Choroid plexus epithelial cell (primary cell): ENCODE measurements around the gene ZNF423.

Source experiments
- DNase-seq: peaks from one replicate; pipeline ENCODE4 v3.0.0-alpha.2; 2010; ENCODE audit warnings: low read depth
- H3K4me3 ChIP-seq: 2 replicates; pipeline ENCODE4 v1.5.1; 2011; ENCODE audit warnings: low read depth, mild to moderate bottlenecking, control low read depth, low read length, moderate library complexity
- TF ChIP-seq, protein P1 (sequence below): conservative IDR thresholded peaks from 2 replicates; pipeline ENCODE4 v1.5.1; 2011; ENCODE audit warnings: low read depth, mild to moderate bottlenecking, control low read depth, inconsistent platforms, low read length, moderate library complexity

ZNF423 gene

GRCh38 chr16:49800441-49800840 lies 55.5 kb downstream of the ZNF423 start:
- H3K4me3 ChIP-seq = no peak overlapping the region
- TF ChIP-seq, protein P1, sequence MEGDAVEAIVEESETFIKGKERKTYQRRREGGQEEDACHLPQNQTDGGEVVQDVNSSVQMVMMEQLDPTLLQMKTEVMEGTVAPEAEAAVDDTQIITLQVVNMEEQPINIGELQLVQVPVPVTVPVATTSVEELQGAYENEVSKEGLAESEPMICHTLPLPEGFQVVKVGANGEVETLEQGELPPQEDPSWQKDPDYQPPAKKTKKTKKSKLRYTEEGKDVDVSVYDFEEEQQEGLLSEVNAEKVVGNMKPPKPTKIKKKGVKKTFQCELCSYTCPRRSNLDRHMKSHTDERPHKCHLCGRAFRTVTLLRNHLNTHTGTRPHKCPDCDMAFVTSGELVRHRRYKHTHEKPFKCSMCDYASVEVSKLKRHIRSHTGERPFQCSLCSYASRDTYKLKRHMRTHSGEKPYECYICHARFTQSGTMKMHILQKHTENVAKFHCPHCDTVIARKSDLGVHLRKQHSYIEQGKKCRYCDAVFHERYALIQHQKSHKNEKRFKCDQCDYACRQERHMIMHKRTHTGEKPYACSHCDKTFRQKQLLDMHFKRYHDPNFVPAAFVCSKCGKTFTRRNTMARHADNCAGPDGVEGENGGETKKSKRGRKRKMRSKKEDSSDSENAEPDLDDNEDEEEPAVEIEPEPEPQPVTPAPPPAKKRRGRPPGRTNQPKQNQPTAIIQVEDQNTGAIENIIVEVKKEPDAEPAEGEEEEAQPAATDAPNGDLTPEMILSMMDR = no peak
- DNase-seq = no peak

DNA sequence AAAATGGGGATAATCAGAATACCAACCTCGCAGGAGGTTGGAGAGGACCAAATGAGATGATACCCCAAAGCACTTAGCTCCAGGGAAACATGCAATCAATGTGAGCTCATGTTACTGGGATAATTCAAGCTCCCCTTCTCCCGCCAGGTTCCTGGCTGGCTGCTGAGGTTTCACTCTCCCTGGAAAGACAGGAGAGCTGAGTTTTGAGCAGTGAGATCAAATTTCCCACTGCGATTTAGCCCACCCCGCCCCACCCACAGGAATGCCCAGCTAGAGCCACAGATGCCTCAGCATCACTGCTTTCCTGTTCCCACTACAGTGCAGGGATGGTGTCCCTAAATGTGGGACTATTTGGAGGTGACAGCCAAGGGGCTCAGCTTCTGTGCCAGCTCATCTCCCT lies 56.7 kb downstream of the ZNF423 start:
- TF ChIP-seq, protein P1 = no peak
- DNase-seq = peak; percentile 20
- H3K4me3 ChIP-seq = no peak overlapping the region

GRCh38 chr16:49795513-49795912 lies 60.4 kb downstream of the ZNF423 start:
- DNase-seq = no peak
- TF ChIP-seq, protein P1 = no peak
- no peak overlapping the region for H3K4me3 ChIP-seq

DNA sequence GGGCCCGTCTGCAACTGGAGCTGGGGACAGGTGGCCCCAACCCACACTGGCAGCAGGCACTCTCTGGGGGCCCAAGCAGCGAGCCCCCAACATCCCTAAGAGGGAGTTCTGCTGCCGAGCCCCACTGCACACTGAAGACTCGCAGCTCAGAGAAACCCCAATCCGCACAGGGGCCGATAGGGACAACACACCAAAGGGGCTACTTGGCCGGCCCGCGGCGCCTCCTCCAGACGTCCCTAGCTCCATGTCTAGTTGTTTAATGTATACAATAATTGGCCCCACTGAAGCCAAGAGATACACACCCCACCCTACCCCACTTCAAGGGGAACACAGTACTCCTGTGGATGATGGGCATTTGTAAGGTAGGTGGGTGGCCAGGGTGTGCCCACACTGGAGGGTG lies 62.7 kb downstream of the ZNF423 start:
- TF ChIP-seq, protein P1 = no peak
- H3K4me3 ChIP-seq = no peak overlapping the region
- no peak for DNase-seq

GRCh38 chr16:49789616-49790015 lies 66.3 kb downstream of the ZNF423 start:
- no peak for DNase-seq
- H3K4me3 ChIP-seq = no peak overlapping the region
- TF ChIP-seq, protein P1 = no peak

- H3K4me3 ChIP-seq = no peak overlapping the region
- TF ChIP-seq, protein P1 = no peak
- no peak for DNase-seq
Observed at GRCh38 chr16:49788986-49789385, 66.9 kb downstream of the ZNF423 start.

DNA sequence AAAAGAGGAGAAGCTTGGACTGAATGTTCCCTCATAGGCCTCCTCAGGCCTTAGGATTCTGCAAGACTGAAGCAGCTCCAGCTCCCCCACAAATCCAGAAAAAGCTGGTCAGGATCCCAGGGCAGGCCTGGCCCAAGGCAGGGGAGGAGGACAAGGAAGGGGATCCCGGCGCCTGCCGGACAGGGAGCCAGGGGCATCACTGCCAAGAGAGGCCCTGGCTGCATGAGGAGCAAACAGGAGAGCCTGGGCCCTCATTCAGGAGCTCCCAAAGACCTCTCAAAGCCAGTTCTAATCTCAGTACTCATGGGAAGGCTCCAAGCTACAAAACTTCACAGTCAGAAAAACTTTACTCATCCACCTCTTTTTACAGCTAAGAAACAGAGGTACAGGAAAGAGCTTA lies 67.3 kb downstream of the ZNF423 start:
- TF ChIP-seq, protein P1 = no peak
- DNase-seq = no peak
- H3K4me3 ChIP-seq = no peak overlapping the region
